Endothelial cell of umbilical vein (primary cell): Measurements from ENCODE around the gene GPR176. TPM values are rescaled to one million over a fixed set of nuclear protein-coding genes. Genes with fewer than 3 reads are reported as not detected.

Source experiments
- BruUV-seq: library from RNA; stranded (reverse); fragments of 400-500 nt; replicated peaks from 2 replicates; lab custom pipeline; 2021; lab: Mats Ljungman, UMichigan
- CTCF ChIA-PET: fragments of 300-600, 350-600 bp; sonication (Branson Sonifier 250); formaldehyde crosslinking; loops from one replicate; lab custom pipeline; 2021; ENCODE audit warnings: antibody characterized with exemption, inconsistent platforms; lab: Charles Lee
- POLR2A ChIA-PET: fragments of 300-600, 350-600 bp; sonication (Branson Sonifier 250); formaldehyde crosslinking; loops from one replicate; lab custom pipeline; 2021; ENCODE audit warnings: antibody characterized with exemption, inconsistent platforms; lab: Charles Lee
- DNase-seq: peaks from one replicate; pipeline ENCODE4 v3.0.0-alpha.2; 2011; ENCODE audit warnings: low read depth, low spot score
- FAIRE-seq: peaks from 2 replicates; lab custom pipeline; 2011; peaks lifted over from hg19 to GRCh38; lab: Jason Lieb, UNC
- H2AFZ ChIP-seq: 2 replicates; pipeline ENCODE4 v1.6.0; 2012; ENCODE audit warnings: low read depth, low read length, control low read depth, inconsistent platforms
- H3K27ac ChIP-seq: 2 replicates; pipeline ENCODE4 v1.5.1; 2011; ENCODE audit warnings: low read depth, mild to moderate bottlenecking, control low read depth, low read length, moderate library complexity; ENCODE audit not compliant: insufficient read depth
- H3K27me3 ChIP-seq, 2 experiments: 2 replicates each; pipeline versions ENCODE4 v1.6.0 to v1.6.1; 2011; ENCODE audit warnings: low read length in 2 of 2, mixed read lengths in 1 of 2; ENCODE audit not compliant: control insufficient read depth in 2 of 2, insufficient read depth in 2 of 2
- H3K36me3 ChIP-seq, 2 experiments: 2 replicates in 1 of 2; 3 replicates in 1 of 2; pipeline ENCODE4 v1.5.1; 2011; ENCODE audit warnings: low read length in 2 of 2, mild to moderate bottlenecking in 1 of 2, moderate library complexity in 1 of 2; ENCODE audit not compliant: control insufficient read depth in 2 of 2, insufficient read depth in 2 of 2; ENCODE audit errors: extremely low read depth in 1 of 2
- H3K4me1 ChIP-seq: 3 replicates; pipeline ENCODE4 v1.5.1; 2011; ENCODE audit warnings: mild to moderate bottlenecking, low read length; ENCODE audit not compliant: control insufficient read depth, insufficient read depth; ENCODE audit errors: extremely low read depth
- H3K4me2 ChIP-seq: 2 replicates; pipeline ENCODE4 v1.6.1; 2011; ENCODE audit warnings: low read length, control low read depth, mixed read lengths; ENCODE audit not compliant: insufficient read depth
- H3K4me3 ChIP-seq, 3 experiments: fragments of 200-600 bp in 1 of 3; sonication (generic), shearing (Covaris generic) in 1 of 3; replicated peaks in 1 of 3; 2 replicates each; pipeline ENCODE4 v1.5.1; 2011 to 2016; ENCODE audit warnings: control low read depth in 3 of 3, low read length in 3 of 3, mild to moderate bottlenecking in 2 of 3, inconsistent platforms in 1 of 3, low read depth in 1 of 3, moderate library complexity in 1 of 3; ENCODE audit not compliant: insufficient read depth in 1 of 3
- H3K79me2 ChIP-seq: 2 replicates; pipeline ENCODE4 v1.6.0; 2012; ENCODE audit warnings: low read length, inconsistent platforms; ENCODE audit not compliant: control insufficient read depth, insufficient read depth
- H3K9ac ChIP-seq: replicated peaks from 2 replicates; pipeline ENCODE3; 2011; ENCODE audit warnings: low read length, control low read depth; ENCODE audit not compliant: insufficient read depth; ENCODE audit errors: extremely low read depth
- H3K9me1 ChIP-seq: replicated peaks from 3 replicates; pipeline ENCODE4 v1.6.0; 2011; ENCODE audit warnings: mild to moderate bottlenecking, low read length; ENCODE audit not compliant: control insufficient read depth, insufficient read depth; ENCODE audit errors: extremely low read depth
- H3K9me3 ChIP-seq: replicated peaks from 2 replicates; pipeline ENCODE4 v1.5.1; 2012; ENCODE audit warnings: low read length, inconsistent platforms; ENCODE audit not compliant: control insufficient read depth, insufficient read depth
- H4K20me1 ChIP-seq: replicated peaks from 2 replicates; pipeline ENCODE3; 2011; ENCODE audit warnings: mild to moderate bottlenecking, low read length; ENCODE audit not compliant: control insufficient read depth, insufficient read depth; ENCODE audit errors: extremely low read depth
- EZH2 ChIP-seq: IDR thresholded peaks from 2 replicates; pipeline ENCODE4 v1.6.1; 2012; ENCODE audit warnings: borderline replicate concordance, low read depth, mild to moderate bottlenecking, moderate library complexity, low read length, inconsistent platforms; ENCODE audit not compliant: severe bottlenecking
- FOS ChIP-seq: IDR thresholded peaks from 2 replicates; pipeline ENCODE4 v1.6.1; 2011; ENCODE audit warnings: mild to moderate bottlenecking, low read length, moderate library complexity, borderline replicate concordance; ENCODE audit not compliant: insufficient read depth
- GATA2 ChIP-seq: IDR thresholded peaks from 2 replicates; pipeline ENCODE4 v1.7.0; 2011; ENCODE audit warnings: low read depth, mild to moderate bottlenecking, moderate library complexity, mixed read lengths, low read length; ENCODE audit not compliant: insufficient read length, insufficient read depth
- JUN ChIP-seq: IDR thresholded peaks from 2 replicates; pipeline ENCODE4 v1.6.1; 2011; ENCODE audit warnings: borderline replicate concordance, low read depth; ENCODE audit not compliant: insufficient read length, insufficient read depth
- MAX ChIP-seq: IDR thresholded peaks from 2 replicates; pipeline ENCODE4 v1.6.1; 2011; ENCODE audit not compliant: insufficient read depth, insufficient read length
- MYC ChIP-seq: IDR thresholded peaks from one replicate; pipeline ENCODE4 v1.6.1; 2011; ENCODE audit warnings: mild to moderate bottlenecking, low read depth, low read length
- POLR2A ChIP-seq: IDR thresholded peaks from 2 replicates; pipeline ENCODE4 v1.6.1; 2012; ENCODE audit warnings: low read depth, mild to moderate bottlenecking, control low read depth, low read length
- POLR2AphosphoS5 ChIP-seq: IDR thresholded peaks from 2 replicates; pipeline ENCODE4 v1.6.1; 2012; ENCODE audit warnings: low read depth, mild to moderate bottlenecking, control low read depth, low read length, moderate library complexity; ENCODE audit not compliant: insufficient read depth
- dilution Hi-C: fragments of 300-500 bp; cut with MboI; formaldehyde crosslinking; loops from one replicate; pipeline ENCODE4 v1.15.0; 2019; ENCODE audit warnings: low sequenced_read_pairs; ENCODE audit not compliant: extremely low pct_ligation_motif_present
- intact Hi-C: fragments of 100-400 bp; cut with micrococcal nuclease; formaldehyde crosslinking; loops from one replicate; pipeline ENCODE4 v1.10.0; 2022
- polyA plus RNA-seq, 4 experiments: library from polyadenylated mRNA; depleted of rRNA in 3 of 4; stranded (reverse) in 3 of 4; unstranded in 1 of 4; fragments of >200 nt; gene quantifications; 2 replicates each; pipeline versions ENCODE4 v1.2.1 to v1.2.3, GENCODE V29; 2011 to 2012; ENCODE audit warnings: missing spikeins in 1 of 4
- total RNA-seq: library from RNA; stranded (reverse); gene quantifications from 2 replicates; pipeline ENCODE4 v1.2.3, GENCODE V29; 2021
- TF ChIP-seq, protein P1 (sequence below), 2 donors: IDR thresholded peaks; 1 replicate in 1 of 2; 2 replicates in 1 of 2; pipeline ENCODE4 v1.5.1; 2011; ENCODE audit warnings: low read length in 2 of 2, mild to moderate bottlenecking in 2 of 2, moderate library complexity in 2 of 2, control low read depth in 1 of 2, inconsistent platforms in 1 of 2, low read depth in 1 of 2; ENCODE audit not compliant: insufficient read depth in 1 of 2; ENCODE audit errors: extremely low read depth in 1 of 2

The GPR176 gene
- total and polyA plus RNA-seq, 2 donors (not counting 3 experiments of a cell fraction or from before 2014, with no cell fraction given): 35.3 to 68.7 TPM

DNA sequence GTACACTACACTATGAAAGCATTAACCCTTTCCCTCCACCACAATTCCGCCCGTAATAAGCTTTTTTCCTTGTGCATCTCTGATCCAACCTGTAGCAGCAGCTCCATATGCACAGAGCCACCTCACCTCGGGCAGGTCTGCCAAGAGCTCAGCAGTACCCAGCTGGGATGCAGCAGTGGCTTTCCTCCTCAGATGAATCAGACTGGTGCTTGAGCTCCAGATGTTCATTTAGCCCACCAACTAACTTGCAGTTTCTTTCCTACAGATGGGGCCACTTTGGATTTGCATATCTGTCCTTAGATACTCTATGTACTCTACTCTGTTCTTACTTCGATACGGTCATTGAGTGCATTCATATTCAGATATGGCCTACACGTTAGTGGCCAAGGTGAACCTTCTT is 122.7 kb downstream of the GPR176 start:
- no peak overlapping the region for H3K9ac ChIP-seq
- H3K4me2 ChIP-seq: no peak overlapping the region
- no peak overlapping the region for H2AFZ ChIP-seq
- DNase-seq (no peak), FAIRE-seq (no peak)
- H3K9me3 ChIP-seq: no peaks in the 10 kb centered on the region
- H3K79me2 ChIP-seq: no peaks in the 10 kb centered on the region
- ChIA-PET CTCF (interaction anchor here (1.0 to 1.6 kb wide), 3 partner anchors 8 to 87 kb away, joined by 3 to 4 read pairs (median 3); no protein-coding TSS in a partner anchor), POLR2A (no interaction called here)
- H3K27me3 ChIP-seq: no peaks in the 10 kb centered on the region
- no peak overlapping the region for H3K27ac ChIP-seq
- no peaks in the 10 kb centered on the region for H3K9me1 ChIP-seq
- no peak overlapping the region for H3K4me3 ChIP-seq
- dilution Hi-C loops (no loop called here), intact Hi-C loops (no loop called here)
- TF ChIP-seq, protein P1, sequence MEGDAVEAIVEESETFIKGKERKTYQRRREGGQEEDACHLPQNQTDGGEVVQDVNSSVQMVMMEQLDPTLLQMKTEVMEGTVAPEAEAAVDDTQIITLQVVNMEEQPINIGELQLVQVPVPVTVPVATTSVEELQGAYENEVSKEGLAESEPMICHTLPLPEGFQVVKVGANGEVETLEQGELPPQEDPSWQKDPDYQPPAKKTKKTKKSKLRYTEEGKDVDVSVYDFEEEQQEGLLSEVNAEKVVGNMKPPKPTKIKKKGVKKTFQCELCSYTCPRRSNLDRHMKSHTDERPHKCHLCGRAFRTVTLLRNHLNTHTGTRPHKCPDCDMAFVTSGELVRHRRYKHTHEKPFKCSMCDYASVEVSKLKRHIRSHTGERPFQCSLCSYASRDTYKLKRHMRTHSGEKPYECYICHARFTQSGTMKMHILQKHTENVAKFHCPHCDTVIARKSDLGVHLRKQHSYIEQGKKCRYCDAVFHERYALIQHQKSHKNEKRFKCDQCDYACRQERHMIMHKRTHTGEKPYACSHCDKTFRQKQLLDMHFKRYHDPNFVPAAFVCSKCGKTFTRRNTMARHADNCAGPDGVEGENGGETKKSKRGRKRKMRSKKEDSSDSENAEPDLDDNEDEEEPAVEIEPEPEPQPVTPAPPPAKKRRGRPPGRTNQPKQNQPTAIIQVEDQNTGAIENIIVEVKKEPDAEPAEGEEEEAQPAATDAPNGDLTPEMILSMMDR (IDR thresholded peaks at IDR 0.05; ENCODE audit: extremely low read depth in 1 of 2, insufficient read depth in 1 of 2, low read depth in 1 of 2, low read length in 2 of 2): no peak
- TF ChIP-seq MYC (no peak), EZH2 (no peak), MAX (no peak), JUN (no peak), POLR2AphosphoS5 (no peak), POLR2A (no peak), GATA2 (no peak), FOS (no peak)
- no TSS peak for BruUV-seq
- H3K36me3 ChIP-seq: peaks cover 0 to 3% of the 10 kb centered on the region in 2 experiments
- H4K20me1 ChIP-seq: no peaks in the 10 kb centered on the region
- peaks cover 10% of the 10 kb centered on the region for H3K4me1 ChIP-seq
